ENCODE data around the gene HGS. TPM values are rescaled to one million over a fixed set of nuclear protein-coding genes. Genes with fewer than 3 reads are reported as not detected.

HGS gene
- polyA plus RNA-seq, 3 donors, result 19.3 to 200 (median 28.0) TPM

DNA sequence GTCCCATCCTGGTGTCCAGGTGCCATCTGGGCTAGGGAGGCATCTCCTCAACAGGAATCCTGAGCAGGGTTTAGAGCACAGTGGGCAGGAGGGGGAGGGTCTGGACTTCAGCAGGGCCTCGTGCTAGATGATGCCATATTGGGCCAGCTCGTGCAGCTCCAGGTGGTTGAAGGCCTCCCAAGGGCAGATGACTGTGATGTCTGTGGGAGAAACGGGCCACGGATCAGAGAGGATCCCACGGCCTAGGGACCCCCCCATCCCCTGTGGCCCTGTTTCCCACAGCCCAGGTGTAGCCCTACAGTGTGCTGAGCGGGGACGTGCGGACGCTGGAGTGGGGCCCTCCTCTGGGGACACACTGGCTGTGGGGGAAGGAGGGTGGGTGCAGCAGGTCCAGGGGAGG lies 32.9 kb upstream of the HGS start:
- intact Hi-C loops (cut with micrococcal nuclease), result no loop called here
- TF ChIP-seq CTCF (IDR thresholded peaks at IDR 0.05), result no peak
- Histone ChIP-seq H2AFZ (ENCODE audit: insufficient read depth, low read depth, low read length, poor library complexity, severe bottlenecking) (no peak overlapping the region), H3K9ac (ENCODE audit: insufficient read depth, low read length, poor library complexity, severe bottlenecking) (no peak overlapping the region), H4K20me1 (ENCODE audit: insufficient read depth, low read length) (no peaks in the 10 kb centered on the region), H3K4me2 (replicated peaks; ENCODE audit: extremely low read depth, low read length, poor library complexity, severe bottlenecking) (no peak overlapping the region), H3K9me3 (replicated peaks in 1 of 2; ENCODE audit: control insufficient read depth in 1 of 2, insufficient read depth in 1 of 2, low read length in 2 of 2) (peaks cover 13 to 16% of the 10 kb centered on the region in 2 donors), H3K4me3 (replicated peaks in 1 of 3; ENCODE audit: low read depth in 2 of 3, low read length in 3 of 3) (no peak overlapping the region), H3K27me3 (ENCODE audit: control insufficient read depth in 2 of 2, insufficient read depth in 2 of 2, low read length in 2 of 2) (peaks cover 11 to 30% of the 10 kb centered on the region in 2 donors), H3K27ac (ENCODE audit: low read depth in 1 of 2, low read length in 2 of 2) (no peak overlapping the region), H3K79me2 (ENCODE audit: insufficient read depth, low read length) (no peaks in the 10 kb centered on the region), H3K4me1 (ENCODE audit: control insufficient read depth in 1 of 2, insufficient read depth in 2 of 2, low read length in 2 of 2) (peaks cover 11 to 15% of the 10 kb centered on the region in 2 donors), H3K36me3 (replicated peaks in 1 of 2; ENCODE audit: control insufficient read depth in 1 of 2, insufficient read depth in 2 of 2, low read length in 2 of 2) (no peaks in the 10 kb centered on the region)
- Mint-ChIP-seq H3K4me1 (peaks cover 12% of the 10 kb centered on the region), H3K36me3 (peaks cover 2 to 6% of the 10 kb centered on the region in 2 donors), H3K27ac (no peak overlapping the region), H3K4me3 (no peak overlapping the region), H3K27me3 (ENCODE audit: low read depth in 3 of 3) (peaks cover 36 to 54% (median 51%) of the 10 kb centered on the region in 3 donors), H3K9me3 (peaks cover 10 to 26% (median 19%) of the 10 kb centered on the region in 7 donors)
- no peak for DNase-seq
- 93% methylated on average over 5 of the region's 9 CpGs for WGBS (ENCODE audit: insufficient coverage)

- Histone ChIP-seq H3K4me1 (ENCODE audit: control insufficient read depth in 1 of 2, insufficient read depth in 2 of 2, low read length in 2 of 2) (peaks cover 13 to 20% of the 10 kb centered on the region in 2 donors), H3K27ac (ENCODE audit: low read depth in 1 of 2, low read length in 2 of 2) (no peak overlapping the region), H3K79me2 (ENCODE audit: insufficient read depth, low read length) (no peaks in the 10 kb centered on the region), H3K36me3 (replicated peaks in 1 of 2; ENCODE audit: control insufficient read depth in 1 of 2, insufficient read depth in 2 of 2, low read length in 2 of 2) (no peaks in the 10 kb centered on the region), H3K9ac (ENCODE audit: insufficient read depth, low read length, poor library complexity, severe bottlenecking) (no peak overlapping the region), H3K4me2 (replicated peaks; ENCODE audit: extremely low read depth, low read length, poor library complexity, severe bottlenecking) (no peak overlapping the region), H3K9me3 (replicated peaks in 1 of 2; ENCODE audit: control insufficient read depth in 1 of 2, insufficient read depth in 1 of 2, low read length in 2 of 2) (peaks cover 13 to 16% of the 10 kb centered on the region in 2 donors), H4K20me1 (ENCODE audit: insufficient read depth, low read length) (no peaks in the 10 kb centered on the region), H3K4me3 (replicated peaks in 1 of 3; ENCODE audit: low read depth in 2 of 3, low read length in 3 of 3) (no peak overlapping the region), H3K27me3 (ENCODE audit: control insufficient read depth in 2 of 2, insufficient read depth in 2 of 2, low read length in 2 of 2) (peaks cover 11 to 28% of the 10 kb centered on the region in 2 donors), H2AFZ (ENCODE audit: insufficient read depth, low read depth, low read length, poor library complexity, severe bottlenecking) (no peak overlapping the region)
- Mint-ChIP-seq H3K4me1 (peaks cover 14% of the 10 kb centered on the region), H3K27me3 (ENCODE audit: low read depth in 3 of 3) (peaks cover 34 to 48% (median 45%) of the 10 kb centered on the region in 3 donors), H3K27ac (peak overlapping the region in 1 of 7 donors; percentile 23), H3K9me3 (peaks cover 10 to 26% (median 19%) of the 10 kb centered on the region in 7 donors), H3K36me3 (peaks cover 2 to 6% of the 10 kb centered on the region in 2 donors), H3K4me3 (peak overlapping the region in 1 of 2 donors; percentile 9)
- TF ChIP-seq CTCF (IDR thresholded peaks at IDR 0.05), result no peak
- WGBS (ENCODE audit: insufficient coverage), result 92% methylated on average over 7 of the region's 10 CpGs
- intact Hi-C loops (cut with micrococcal nuclease), result no loop called here
- no peak for DNase-seq
Measured at GRCh38 chr17:81651692-81652091, 32.1 kb upstream of the HGS start.
